Activated CD8-positive, alpha-beta memory T cell treated with anti-CD3 and anti-CD28 coated beads, Interleukin-2, amount 10 ng/mL, durations not matched to agents 7 days and 5 days (primary cell): ENCODE data around the gene SFTA2. TPM values are rescaled to one million over a fixed set of nuclear protein-coding genes. Genes with fewer than 3 reads are reported as not detected.

ENCODE experiments used
- ATAC-seq: fragments of 150-1000 bp; cut with Tn5 transposase; one replicate; pipeline ENCODE4 v1.10.0; 2021; ENCODE audit warnings: moderate library complexity
- CTCF ChIA-PET: fragments of 350-600 bp; sonication (Branson Sonifier 250); formaldehyde crosslinking; loops from one replicate; lab custom pipeline; 2021; ENCODE audit warnings: antibody characterized with exemption; lab: Charles Lee
- DNase-seq: peaks from one replicate; pipeline ENCODE4 v3.0.0-alpha.2; 2020
- H3K27ac Mint-ChIP-seq: one replicate; pipeline ENCODE4 v1.8.0; 2021; ENCODE audit warnings: mild to moderate bottlenecking, mixed read lengths
- H3K27me3 Mint-ChIP-seq: one replicate; pipeline ENCODE4 v1.8.0; 2021; ENCODE audit warnings: mixed read lengths
- H3K36me3 Mint-ChIP-seq: one replicate; pipeline ENCODE4 v1.8.0; 2021; ENCODE audit warnings: mild to moderate bottlenecking, mixed read lengths
- H3K4me1 Mint-ChIP-seq: one replicate; pipeline ENCODE4 v1.8.0; 2021; ENCODE audit warnings: mixed read lengths
- H3K4me3 Mint-ChIP-seq: one replicate; pipeline ENCODE4 v1.8.0; 2021; ENCODE audit warnings: mild to moderate bottlenecking, moderate library complexity, mixed read lengths
- H3K9me3 Mint-ChIP-seq: one replicate; pipeline ENCODE4 v1.8.0; 2022; ENCODE audit warnings: low read depth, mixed read lengths
- total RNA-seq, 2 experiments: library from RNA; stranded (reverse); gene quantifications; one replicate each; pipeline ENCODE4 v1.2.3, GENCODE V29; 2021

SFTA2 gene
- total RNA-seq, 2 experiments from 2014 or later, result not detected

DNA sequence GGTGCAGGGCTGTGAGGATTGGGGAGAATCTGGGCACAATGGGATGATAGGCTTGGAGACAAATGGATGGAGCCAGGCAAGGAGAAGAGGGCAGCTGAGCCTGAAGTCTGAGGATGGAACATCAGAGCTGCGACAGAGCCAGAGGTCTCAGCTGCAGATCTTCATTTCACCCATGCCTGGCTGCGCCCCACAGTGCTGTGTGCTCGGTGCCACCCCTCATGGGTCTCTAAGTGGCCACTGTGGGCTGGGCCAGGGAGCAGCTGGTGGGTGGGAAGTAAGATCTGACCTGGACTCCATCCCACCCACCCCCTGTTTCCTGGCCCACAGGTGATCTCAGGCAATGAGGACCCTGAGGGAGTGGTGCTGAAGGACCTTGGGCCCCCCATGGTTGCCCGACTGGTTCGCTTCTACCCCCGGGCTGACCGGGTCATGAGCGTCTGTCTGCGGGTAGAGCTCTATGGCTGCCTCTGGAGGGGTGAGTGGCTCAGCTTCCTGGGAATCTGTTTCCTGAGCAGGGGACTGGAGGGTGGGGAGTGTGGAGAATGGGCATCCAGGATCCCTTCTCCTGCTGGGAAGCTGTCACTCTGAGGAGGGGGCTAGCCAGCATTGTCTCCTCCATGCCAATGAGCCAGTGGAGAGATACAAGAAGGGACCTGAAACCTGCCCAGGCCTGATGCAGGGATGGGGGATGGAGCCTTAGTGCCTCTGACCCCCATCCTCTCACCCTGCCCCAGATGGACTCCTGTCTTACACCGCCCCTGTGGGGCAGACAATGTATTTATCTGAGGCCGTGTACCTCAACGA, 41.1 kb downstream of the SFTA2 start:
- H3K27ac Mint-ChIP-seq, result no peak overlapping the region
- no peak overlapping the region for H3K4me3 Mint-ChIP-seq
- no peaks in the 10 kb centered on the region for H3K9me3 Mint-ChIP-seq
- H3K36me3 Mint-ChIP-seq, result no peaks in the 10 kb centered on the region
- no peak for ATAC-seq
- H3K4me1 Mint-ChIP-seq, result peaks cover 2% of the 10 kb centered on the region
- CTCF ChIA-PET, result no interaction called here
- no peak for DNase-seq
- no peaks in the 10 kb centered on the region for H3K27me3 Mint-ChIP-seq

DNA sequence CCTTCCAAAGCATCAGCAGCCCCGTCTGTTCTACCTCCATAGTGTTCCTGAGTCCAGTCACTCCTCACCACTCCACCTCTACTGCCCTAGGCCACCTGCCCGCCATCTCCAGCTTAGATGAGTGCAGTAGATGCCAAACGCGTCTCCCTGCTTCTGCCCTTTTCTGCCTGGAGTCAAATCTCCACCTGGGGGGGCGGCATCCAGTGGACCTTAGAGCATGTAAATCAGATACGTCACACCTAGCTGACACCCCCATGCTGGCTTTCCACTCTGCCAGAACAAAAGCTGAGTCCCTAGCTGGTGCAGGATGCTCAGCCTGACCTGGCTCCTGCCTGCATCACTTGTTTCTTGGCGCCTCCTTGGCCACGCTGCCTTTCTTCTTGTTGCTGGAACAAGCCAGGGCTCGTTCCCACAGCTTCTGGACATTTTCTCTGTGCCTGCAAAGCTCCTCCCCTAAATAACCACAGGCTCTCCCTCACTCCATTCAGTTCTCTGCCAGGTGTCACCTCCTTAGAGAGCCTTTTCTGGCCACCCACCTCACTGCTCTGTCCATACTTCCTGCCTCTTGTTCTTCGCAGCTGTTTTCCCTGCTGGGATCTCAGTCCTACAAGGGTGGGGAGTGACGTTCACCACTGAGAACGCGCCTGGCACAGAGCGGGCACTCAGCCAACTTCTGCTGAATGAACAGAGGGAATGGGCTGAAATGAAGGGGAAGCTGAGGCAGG, 41.9 kb downstream of the SFTA2 start:
- peaks cover 6% of the 10 kb centered on the region for H3K27me3 Mint-ChIP-seq
- no peak overlapping the region for H3K4me3 Mint-ChIP-seq
- H3K27ac Mint-ChIP-seq, result no peak overlapping the region
- H3K9me3 Mint-ChIP-seq, result no peaks in the 10 kb centered on the region
- no peak for ATAC-seq
- H3K4me1 Mint-ChIP-seq, result peaks cover 8% of the 10 kb centered on the region
- no peaks in the 10 kb centered on the region for H3K36me3 Mint-ChIP-seq
- CTCF ChIA-PET, result no interaction called here
- no peak for DNase-seq

DNA sequence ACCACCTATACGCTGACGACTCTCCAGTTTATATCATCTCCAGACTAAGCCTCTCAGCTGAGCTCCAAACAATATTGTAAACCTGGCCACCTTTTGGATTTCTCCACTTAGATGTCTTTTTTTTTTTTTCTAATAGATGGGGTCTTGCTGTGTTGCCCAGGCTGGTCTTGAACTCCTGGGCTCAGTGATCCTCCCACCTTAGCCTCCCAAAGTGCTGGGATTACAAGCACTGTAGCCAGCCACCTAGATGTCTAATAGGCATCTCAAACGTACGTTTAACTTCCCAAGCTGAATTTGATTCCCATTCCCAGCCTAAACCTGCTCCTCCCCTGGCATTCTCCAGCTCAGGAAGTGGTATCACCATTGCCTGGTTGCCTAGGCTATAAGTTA, 42.5 kb downstream of the SFTA2 start:
- Mint-ChIP-seq H3K36me3 (no peaks in the 10 kb centered on the region), H3K4me1 (peaks cover 11% of the 10 kb centered on the region), H3K27me3 (peaks cover 9% of the 10 kb centered on the region), H3K9me3 (no peaks in the 10 kb centered on the region), H3K27ac (no peak overlapping the region), H3K4me3 (no peak overlapping the region)
- ATAC-seq, result no peak
- CTCF ChIA-PET, result no interaction called here
- DNase-seq, result no peak

DNA sequence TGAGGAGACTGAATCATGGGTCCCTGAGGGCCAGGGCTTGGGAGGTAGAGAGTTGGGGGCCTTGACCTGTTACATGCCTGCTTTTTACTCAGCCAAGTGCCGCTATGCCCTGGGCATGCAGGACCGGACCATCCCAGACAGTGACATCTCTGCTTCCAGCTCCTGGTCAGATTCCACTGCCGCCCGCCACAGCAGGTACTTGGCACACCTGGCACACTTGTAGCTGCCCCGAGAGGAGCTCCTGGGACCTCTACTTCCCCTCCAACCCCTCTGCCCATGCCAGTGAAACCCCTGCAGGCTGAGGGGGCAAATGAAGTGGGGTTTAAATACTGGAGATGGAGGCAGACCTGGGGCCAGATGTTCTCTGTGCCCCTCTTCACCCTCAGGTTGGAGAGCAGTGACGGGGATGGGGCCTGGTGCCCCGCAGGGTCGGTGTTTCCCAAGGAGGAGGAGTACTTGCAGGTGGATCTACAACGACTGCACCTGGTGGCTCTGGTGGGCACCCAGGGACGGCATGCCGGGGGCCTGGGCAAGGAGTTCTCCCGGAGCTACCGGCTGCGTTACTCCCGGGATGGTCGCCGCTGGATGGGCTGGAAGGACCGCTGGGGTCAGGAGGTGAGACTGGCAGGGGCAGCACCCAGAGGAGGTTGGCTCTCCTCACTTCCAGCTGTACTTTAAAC, 43.0 kb downstream of the SFTA2 start:
- H3K36me3 Mint-ChIP-seq, result no peaks in the 10 kb centered on the region
- peaks cover 11% of the 10 kb centered on the region for H3K4me1 Mint-ChIP-seq
- no peak overlapping the region for H3K27ac Mint-ChIP-seq
- no peaks in the 10 kb centered on the region for H3K9me3 Mint-ChIP-seq
- no peak for ATAC-seq
- no peak overlapping the region for H3K4me3 Mint-ChIP-seq
- DNase-seq, result no peak
- CTCF ChIA-PET, result interaction anchor here (0.9 kb wide), 1 partner anchor 10 kb away, joined by 4 read pairs; no protein-coding TSS in a partner anchor
- peaks cover 9% of the 10 kb centered on the region for H3K27me3 Mint-ChIP-seq

DNA sequence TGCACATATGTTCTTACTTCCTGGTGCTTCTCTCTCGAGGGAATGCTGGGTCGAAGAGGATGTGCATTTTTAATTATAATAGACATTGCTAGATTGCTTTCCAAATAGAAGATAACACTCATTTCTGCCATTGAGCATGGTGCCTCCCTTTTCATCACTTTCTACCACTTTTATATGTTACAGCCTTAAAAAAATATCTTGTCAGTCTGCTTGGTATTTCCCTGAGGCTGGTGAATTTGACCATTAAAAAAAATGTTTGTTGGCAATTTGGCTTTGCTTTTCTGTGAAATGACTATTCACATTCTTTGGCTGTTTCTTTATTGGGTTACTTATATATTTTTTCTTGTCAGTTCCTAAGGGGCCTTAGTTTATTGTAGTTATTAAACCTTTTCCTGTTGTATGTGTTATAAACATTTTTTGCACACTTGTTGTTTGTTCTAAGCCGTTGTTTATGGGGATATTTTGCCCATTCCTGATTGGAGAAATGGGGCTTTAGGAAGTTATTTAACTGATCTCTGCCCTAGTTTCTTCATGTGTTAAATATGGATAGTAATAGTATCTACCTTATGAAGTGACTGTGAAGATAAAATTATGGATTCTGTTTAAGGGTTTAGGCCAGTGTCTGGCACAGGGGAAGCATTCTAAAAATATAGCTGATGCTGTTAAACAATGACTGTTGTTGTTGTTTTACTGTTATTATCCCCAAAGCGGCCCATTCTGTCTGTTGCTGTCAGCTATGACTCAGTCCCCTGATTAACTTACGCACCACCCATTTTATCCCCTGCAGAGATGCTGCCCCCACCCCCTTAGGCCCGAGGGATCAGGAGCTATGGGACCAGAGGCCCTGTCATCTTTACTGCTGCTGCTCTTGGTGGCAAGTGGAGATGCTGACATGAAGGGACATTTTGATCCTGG, 43.8 kb downstream of the SFTA2 start:
- no peaks in the 10 kb centered on the region for H3K9me3 Mint-ChIP-seq
- H3K36me3 Mint-ChIP-seq, result no peaks in the 10 kb centered on the region
- H3K4me3 Mint-ChIP-seq, result no peak overlapping the region
- ATAC-seq (no peak), DNase-seq (no peak)
- H3K4me1 Mint-ChIP-seq, result peaks cover 11% of the 10 kb centered on the region
- no peak overlapping the region for H3K27ac Mint-ChIP-seq
- peaks cover 14% of the 10 kb centered on the region for H3K27me3 Mint-ChIP-seq
- CTCF ChIA-PET, result interaction anchor here (0.9 kb wide), 1 partner anchor 11 kb away, joined by 4 read pairs; no protein-coding TSS in a partner anchor

DNA sequence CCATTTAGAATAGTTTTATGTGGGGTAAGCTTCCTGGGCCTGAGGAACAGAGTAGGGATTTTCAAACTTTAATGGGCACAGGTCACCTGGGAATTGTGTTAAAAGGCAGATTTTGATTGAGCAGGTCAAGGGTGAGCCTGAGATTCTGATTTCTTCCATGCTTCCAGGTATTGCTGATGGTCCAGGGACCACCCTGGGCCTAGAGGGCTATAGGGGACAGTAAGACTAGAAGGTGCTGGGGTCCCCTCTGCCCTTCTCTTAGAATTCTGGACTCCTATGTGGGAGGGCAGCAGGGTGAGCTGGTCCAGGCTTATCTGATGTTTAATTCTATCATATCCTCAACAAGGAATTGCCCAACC, 45.1 kb downstream of the SFTA2 start:
- Mint-ChIP-seq H3K4me1 (peaks cover 11% of the 10 kb centered on the region), H3K27ac (no peak overlapping the region), H3K36me3 (no peaks in the 10 kb centered on the region), H3K9me3 (no peaks in the 10 kb centered on the region), H3K27me3 (peaks cover 16% of the 10 kb centered on the region), H3K4me3 (no peak overlapping the region)
- ATAC-seq (no peak), DNase-seq (no peak)
- CTCF ChIA-PET, result interaction anchor here (1.4 kb wide), 1 partner anchor 58 kb away, joined by 3 read pairs; no protein-coding TSS in a partner anchor

DNA sequence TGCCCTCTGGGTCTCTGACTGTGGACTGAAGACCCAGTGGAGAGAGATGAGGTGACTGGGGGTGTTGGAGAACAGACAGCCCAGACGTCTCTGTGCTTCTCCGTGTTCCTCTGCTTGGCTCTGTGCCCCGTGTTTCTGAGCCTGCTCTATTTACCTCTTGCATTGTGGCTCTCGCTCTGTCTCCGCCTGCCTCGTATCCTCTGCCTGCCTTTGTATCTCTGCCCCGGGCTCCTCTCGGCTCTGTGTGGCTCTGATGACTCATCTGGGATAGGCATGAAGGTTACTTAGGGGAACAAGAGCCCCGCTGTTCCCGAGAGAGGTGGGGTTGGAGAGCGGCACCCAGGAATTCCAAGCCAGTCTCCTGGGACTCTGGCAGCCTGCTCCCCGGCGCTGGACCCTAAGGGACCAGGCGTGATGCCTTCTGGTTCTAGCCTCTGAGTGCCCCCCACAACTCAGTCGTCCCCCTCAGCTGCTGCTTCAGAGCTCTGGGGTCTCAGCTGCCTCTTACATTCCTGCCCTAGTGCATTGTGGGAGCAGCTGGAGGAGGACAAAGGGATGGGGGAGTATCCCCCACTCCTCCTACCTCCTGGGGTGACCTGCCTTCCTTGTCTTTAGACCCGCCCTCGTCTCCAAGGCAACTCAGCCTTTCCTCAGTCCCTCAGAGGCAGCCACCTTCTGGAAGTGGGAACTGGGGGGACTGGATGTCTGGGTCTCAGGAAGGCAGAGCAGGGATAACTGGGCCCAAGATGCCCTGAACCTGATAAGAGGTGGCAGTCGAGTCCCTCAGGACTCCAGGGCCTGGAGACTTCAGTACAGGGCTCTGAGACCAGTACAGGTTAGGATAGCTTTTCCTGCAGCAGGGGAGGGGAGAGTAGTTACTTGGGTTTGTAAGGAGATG, 45.7 kb downstream of the SFTA2 start:
- Mint-ChIP-seq H3K36me3 (no peaks in the 10 kb centered on the region), H3K27ac (no peak overlapping the region), H3K9me3 (no peaks in the 10 kb centered on the region), H3K4me3 (no peak overlapping the region), H3K27me3 (peaks cover 20% of the 10 kb centered on the region), H3K4me1 (peaks cover 11% of the 10 kb centered on the region)
- no peak for ATAC-seq
- CTCF ChIA-PET, result interaction anchor here (1.4 to 11.2 kb wide), 3 partner anchors 28 to 60 kb away, joined by 3 to 191 read pairs (median 15); partner anchors contain the start of gene VARS2
- no peak for DNase-seq

DNA sequence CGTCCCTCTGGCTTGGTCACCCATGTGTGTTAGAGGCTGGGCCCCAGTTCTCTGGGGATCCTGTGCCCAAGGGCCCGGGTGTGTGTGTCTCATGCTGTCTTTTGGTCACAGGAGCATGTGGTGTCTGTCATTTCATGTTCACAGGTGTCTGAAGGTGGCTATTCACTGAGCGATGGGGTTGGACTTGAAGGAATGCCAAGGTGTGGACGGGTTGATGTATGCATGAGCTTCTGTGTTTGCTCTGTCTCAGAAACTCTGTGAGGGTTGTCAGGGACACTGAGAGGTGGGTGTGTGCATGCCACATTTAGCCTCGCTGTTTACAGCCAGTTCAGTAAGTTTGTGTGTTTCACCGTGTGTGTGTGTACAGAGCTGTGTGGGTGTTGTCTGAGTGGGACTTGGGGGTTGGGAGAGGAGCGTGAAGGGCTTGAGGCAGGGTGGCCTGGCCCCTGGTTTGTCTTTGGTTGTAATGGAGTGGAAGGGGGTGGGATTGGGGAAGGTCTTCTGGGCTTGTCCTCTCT, 46.4 kb downstream of the SFTA2 start:
- ATAC-seq (no peak), DNase-seq (no peak)
- H3K36me3 Mint-ChIP-seq, result no peaks in the 10 kb centered on the region
- H3K9me3 Mint-ChIP-seq, result no peaks in the 10 kb centered on the region
- H3K27me3 Mint-ChIP-seq, result peaks cover 21% of the 10 kb centered on the region
- no peak overlapping the region for H3K27ac Mint-ChIP-seq
- peak overlapping the region; percentile 66 for H3K4me3 Mint-ChIP-seq
- peaks cover 11% of the 10 kb centered on the region for H3K4me1 Mint-ChIP-seq
- CTCF ChIA-PET, result interaction anchor here (2.8 to 11.2 kb wide), 2 partner anchors 29 to 60 kb away, joined by 15 to 191 read pairs; partner anchors contain the start of gene VARS2

DNA sequence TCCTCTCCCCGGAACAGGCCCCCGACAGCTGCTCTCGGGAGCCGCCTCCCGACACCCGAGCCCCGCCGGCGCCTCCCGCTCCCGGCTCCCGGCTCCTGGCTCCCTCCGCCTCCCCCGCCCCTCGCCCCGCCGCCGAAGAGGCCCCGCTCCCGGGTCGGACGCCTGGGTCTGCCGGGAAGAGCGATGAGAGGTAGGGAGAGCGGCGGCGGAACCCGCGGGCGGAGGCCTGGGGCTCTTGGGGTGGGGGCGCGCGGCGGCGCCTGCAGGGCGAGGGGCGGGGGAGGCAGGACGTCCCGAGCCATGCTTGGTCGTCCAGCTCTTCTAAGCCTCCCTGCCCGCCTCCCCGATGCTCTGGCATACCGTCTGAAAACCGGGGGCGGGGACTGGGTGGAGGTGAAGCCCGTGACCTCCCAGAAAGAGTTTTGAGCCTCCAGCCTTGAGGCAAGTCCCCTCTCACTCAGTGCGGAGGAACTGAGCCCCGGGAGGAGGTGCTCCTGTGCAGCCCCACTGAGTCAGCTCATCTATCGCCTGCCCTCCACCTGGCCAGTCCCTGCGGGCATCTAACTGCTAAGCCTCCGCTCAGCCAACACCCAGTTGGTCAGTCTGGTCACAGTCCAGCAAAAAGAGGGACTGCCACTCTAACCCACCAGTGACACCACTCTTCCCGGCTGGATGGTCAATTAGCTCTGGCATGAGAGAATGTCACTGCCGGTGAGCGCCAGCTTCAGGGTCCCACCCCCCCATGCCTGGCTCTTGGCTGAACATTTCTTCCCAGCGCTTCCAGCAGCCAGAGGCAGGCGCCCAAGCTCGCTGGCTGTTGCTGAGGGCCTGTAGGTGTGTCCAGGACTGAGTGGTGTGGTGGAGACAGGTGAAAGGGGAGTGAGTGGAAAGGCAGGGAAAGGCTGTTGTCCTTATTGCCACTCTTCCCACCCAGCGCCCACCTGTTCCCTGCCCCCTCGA, 47.2 kb downstream of the SFTA2 start:
- peaks cover 11% of the 10 kb centered on the region for H3K4me1 Mint-ChIP-seq
- H3K27me3 Mint-ChIP-seq, result peaks cover 21% of the 10 kb centered on the region
- H3K27ac Mint-ChIP-seq, result no peak overlapping the region
- CTCF ChIA-PET, result interaction anchor here (0.8 to 11.2 kb wide), 6 partner anchors 10 to 411 kb away, joined by 3 to 191 read pairs (median 5); partner anchors contain the start of gene VARS2
- DNase-seq, result peak; percentile 49
- no peaks in the 10 kb centered on the region for H3K9me3 Mint-ChIP-seq
- peak; percentile 64 for ATAC-seq
- H3K4me3 Mint-ChIP-seq, result peak overlapping the region; percentile 66
- no peaks in the 10 kb centered on the region for H3K36me3 Mint-ChIP-seq

DNA sequence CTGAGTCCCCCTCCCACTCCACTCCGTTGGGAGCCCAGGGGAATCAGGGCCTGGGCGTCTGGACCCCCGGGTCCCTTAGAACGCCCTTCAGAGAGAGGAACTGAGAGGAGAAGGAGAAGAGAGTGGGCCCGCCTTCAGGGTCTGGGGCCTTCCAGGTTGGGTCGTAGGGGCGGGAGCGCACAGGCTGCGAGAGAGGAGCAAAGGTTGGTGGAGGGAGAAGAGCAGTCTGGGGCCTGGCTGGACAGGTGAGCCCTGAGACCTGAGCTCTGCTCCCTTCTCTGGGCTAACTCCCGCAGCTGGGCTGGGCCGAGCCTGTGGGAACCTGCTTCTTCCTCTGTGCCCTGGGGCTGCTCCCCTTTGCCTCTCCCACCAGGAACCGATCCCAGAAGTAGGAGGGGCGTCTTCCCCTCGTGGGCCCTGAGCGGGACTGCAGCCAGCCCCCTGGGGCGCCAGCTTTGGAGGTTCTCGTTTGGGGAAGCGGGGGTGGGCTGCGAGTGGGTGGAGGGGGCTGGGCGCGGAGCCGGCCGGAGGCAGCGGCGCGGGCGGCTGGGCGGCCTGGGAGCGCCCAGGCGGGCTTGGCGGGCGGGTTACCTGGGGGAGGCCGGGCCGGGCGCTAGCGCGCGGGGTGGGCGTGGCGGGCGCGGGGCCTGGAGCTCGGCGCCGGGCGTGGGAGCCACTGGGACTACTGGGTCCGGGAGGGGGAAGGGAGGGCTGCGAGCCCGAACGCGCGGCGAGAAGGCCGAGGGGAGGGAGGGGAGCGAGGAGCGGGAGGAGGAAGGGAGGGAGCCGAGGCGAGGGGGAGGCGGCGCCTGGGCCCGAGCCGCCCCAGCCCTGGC, 48.1 kb downstream of the SFTA2 start, which contains the start of gene DDR1:
DDR1 (plus strand) TSS at position 835 of the 836 bp plus-strand sequence. CDS start 4,211 bp downstream, outside the sequence.
- Mint-ChIP-seq H3K4me1 (peaks cover 11% of the 10 kb centered on the region), H3K27ac (no peak within 1 kb of the TSS), H3K36me3 (no peaks in the 10 kb centered on the region), H3K9me3 (no peaks in the 10 kb centered on the region), H3K4me3 (peak within 1 kb of the TSS; percentile 66), H3K27me3 (peaks cover 21% of the 10 kb centered on the region)
- ATAC-seq (peak; percentile 85), DNase-seq (peak; percentile 54)
- CTCF ChIA-PET, result interaction anchor here (0.8 to 11.2 kb wide), 7 partner anchors 10 to 410 kb away, joined by 3 to 191 read pairs (median 6); partner anchors contain the start of gene VARS2
